ENCODE measurements around the gene WBP1L.
"Not testable (repeated sequence)": the region's sequence is repeated elsewhere in the genome, so short reads cannot be mapped to it uniquely, and the experiment has no call there.

Gene WBP1L

DNA sequence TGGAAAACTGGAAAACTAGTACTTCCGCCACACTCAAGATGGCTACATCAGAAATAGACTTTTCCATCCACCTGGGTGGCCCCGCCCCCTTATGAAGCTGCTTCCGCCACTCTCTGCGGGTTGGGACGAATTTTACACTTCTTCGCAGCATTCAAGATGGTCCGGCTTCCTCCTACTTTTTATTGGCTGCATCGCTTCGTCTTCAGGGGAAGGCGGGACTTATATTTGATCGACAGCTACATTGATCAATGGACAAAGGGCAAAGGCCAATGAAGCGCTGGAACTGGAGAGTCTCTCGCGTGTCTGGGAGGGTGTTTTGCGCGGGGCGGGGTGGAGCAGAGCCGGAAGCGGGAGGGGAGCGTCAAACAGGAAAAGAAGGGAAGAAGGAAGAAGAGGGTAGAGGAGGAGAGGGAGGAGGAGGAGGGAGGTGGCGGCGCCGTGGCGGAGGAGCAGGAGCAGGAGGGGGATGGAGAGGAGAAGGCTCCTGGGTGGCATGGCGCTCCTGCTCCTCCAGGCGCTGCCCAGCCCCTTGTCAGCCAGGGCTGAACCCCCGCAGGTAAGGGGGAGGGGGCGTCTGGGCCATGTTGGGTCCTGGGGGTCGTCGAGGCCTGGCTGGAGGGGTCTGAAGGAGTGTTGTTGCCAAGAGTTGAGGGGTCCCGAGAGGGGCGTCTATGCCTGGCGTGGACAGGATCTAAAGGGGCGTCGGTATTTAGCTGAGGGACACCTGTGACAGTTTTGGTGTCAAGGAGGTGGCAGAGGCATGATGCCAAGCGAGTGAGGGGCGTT is at the start of gene WBP1L:
WBP1L (plus strand) TSS at position 361 of the 786 bp plus-strand sequence; CDS start at position 467, 106 bp downstream.
- DNase-seq, result peak; percentile 95

DNA sequence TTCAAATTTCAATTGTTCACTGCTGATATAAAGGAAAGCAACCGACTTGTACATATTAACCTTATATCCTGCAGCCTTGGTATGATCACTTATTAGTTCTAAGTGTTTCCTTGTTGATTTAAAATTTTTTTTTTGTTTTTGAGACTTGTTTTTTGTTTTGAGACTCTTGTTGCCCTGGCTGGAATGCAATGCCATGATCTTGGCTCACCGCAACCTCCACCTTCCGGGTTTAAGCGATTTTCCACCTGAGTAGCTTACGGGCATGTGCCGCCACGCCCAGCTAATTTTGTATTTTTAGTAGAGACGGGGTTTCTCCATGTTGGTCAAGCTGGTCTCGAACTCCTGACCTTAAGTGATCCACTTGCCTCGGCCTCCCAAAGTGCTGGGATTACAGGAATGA is 48.3 kb upstream of the WBP1L start:
- not testable (repeated sequence) for DNase-seq

DNA sequence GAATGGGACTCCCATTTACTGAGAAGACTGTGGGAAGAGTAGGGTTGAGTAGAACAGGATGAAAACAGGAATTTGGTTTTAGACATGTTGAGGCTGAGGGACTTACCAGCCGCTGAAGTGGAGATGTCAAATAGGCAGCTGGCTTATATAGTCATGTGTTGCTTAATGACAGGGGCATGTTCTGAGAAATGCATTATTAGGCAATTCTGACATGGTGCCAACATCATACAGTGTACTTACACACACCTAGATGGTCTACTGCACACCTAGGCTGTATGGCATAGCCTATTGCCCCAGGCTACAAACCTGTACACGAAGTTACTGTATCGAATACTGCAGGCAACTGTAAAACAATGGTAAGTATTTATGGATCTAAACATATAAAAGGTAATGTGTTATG is 47.0 kb upstream of the WBP1L start:
- no peak for DNase-seq

DNA sequence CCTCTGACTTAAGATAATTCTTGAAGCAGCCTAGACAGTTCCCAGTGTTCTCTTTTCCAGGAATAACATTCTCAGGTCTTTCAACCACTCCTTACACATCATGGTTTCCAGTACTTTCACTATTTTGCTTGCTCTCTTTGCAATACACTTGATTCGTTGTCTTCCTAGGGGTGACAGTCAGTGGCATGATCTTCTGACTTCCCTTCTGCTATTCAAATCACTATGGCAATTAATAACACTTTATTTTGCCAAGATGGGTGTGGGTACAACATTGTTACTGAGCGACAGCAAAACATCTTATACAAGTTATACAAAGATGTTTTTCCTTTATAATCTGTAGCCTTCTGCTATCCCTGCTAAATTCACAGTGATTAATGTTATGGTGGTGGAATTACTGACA is 44.9 kb upstream of the WBP1L start:
- DNase-seq, result no peak

DNA sequence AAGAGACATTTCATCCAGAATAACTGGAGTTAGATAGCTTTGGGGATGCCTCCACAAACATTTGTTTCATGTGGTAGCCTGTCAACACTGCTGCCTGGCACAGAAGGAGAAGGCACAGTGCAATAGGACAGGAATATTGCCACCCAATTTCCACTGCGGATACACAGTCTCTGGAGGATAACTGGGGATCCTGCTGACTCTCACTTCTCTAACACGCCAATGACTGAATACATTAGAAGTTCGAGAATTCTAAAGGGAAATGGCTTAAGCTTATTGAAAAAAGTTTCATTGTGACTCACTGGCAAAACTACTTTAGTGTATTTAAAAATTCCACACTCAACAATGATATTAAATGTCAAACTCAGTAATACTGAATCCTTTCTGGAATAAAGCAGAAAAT is 42.5 kb upstream of the WBP1L start:
- DNase-seq, result no peak

DNA sequence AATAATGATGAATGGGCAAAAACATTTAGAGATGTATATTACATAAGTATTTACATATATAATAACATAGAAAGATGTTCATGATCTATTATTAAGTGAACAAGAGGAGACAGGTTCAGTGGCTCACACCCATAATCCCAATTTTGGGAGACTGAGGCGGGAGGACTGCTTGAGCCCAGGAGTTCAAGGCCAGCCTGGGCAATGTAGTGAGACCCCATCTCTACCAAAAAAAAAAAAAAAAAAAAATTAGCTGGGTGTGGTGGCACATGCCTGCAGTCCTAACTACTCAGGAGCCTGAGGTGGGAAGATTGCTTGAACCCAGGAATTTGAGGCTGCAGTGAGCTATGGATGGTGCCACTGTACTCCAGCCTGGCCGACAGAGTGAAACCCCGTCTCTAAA is 42.0 kb upstream of the WBP1L start:
- no peak for DNase-seq

DNA sequence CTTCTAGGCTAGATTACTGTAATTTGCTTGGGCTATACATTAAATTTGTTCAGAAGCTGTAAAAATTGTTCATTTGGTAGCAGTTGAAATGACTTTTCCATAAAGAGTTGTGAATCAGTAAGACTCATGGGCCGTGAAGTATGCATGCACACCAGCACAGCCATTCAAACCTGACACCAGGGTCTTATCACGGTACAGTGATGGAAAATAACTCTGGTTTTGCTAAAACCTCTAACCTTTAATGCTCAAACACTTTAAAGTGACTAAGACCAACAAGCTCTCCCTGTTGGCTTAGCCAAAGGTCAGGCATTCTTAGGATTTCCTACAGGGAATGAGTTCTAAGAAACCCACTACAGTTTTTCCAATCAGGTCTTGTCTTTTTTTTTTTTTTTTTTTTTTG is 41.0 kb upstream of the WBP1L start:
- DNase-seq, result no peak

DNA sequence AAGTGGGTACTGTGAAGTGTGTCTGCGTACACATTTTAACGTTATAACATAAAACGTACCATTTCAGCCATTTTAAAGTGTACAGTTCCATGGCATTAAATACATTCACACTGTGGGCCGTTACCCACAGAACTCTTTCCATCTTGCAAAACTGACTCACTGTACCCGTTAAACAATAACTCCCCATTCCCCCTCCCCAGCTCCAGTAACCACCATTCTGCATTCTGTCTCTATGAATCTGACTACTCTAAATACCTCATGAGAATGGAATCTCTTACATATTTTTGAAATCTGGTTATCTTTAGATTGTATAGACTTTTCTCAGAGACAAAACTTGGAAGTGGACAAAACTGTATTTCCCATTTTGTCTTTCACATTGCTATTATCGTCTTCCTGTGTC is 38.8 kb upstream of the WBP1L start:
- DNase-seq, result no peak

DNA sequence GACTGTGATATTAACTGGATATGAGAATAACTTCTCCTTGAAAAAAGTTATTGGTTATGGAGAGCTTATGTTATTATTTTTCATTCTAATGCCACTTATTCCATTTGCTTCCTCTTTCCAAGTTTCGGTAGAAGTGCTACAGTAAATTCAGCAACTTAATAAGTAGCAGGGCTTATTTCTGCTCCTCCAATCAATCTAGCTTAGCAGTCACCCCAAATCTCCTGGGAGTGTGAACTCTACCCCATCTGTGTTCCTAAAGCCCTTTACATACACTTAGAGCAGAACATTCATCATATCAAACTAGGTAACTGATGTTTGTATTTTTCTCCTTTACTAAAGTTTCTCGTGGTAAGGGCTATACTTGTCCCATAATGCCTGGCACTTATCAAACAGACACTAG is 38.2 kb upstream of the WBP1L start:
- no peak for DNase-seq

DNA sequence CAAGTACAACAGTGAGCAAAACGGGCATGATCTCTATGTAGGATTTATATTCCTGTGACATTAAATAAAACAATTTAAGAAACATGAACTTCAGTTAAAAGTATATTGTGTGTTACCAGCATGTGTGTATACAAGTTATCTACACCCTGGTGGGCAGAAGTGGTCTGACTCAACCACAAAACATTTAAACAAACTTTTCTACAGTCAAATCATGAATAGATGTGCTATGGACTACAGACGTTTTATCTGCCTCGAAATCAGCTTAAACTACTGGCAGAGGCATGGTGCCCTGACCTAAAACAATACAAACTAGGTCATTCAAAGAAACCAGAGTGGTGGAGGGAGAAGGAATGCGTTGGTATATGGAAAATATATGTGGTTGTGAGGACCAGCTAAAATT is 33.1 kb upstream of the WBP1L start:
- no peak for DNase-seq

DNA sequence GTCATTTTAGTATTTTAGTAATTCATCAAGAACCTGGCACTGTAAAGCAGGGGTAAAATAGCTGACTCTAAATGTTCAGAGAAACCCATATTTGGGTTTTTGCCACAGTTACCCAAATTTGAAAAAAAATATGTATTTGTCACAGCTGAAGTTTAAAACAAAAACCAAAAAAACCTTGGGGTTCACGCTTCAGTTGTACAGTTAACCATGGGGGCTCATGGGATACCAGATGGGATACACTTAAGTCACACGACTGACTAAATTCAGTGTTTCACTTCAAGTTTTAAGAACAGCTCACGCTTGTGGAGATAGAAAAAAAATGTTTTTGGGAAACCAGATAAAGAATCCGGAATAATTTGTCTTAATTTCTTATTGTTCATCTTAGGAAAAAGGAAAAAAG is 31.7 kb upstream of the WBP1L start:
- no peak for DNase-seq

DNA sequence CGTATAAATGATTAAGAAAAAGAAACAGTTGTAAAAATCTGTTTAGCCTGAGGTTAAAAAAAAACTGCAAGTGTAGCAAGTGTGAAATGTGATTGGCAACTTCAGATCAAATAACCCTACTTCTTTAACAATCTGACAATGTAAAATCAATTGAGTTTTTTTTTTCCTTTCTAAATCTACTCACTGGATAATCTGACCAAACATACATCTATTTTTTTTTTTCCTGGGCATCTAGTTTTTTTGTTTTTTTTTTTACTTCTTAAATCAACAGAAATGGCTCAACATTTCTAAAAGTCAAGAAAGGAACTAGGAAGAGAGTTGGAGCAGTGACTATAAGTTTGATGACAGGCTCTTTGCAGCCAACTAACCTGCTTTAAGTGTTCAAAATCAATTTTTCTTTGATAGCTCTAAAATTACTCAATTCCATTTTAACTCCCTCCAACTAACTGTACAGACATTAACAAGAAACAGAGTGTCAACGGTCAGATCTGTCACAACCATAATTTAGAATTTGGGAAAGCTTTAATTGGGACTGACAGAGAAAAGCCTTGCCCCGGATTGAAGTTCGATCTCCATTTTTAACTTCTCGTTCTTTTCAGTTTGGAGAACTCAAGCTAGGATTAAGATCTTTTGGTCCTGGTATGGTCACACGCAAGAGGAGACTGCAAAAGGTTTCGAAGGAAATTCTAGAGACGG is 30.8 kb upstream of the WBP1L start:
- DNase-seq, result no peak

DNA sequence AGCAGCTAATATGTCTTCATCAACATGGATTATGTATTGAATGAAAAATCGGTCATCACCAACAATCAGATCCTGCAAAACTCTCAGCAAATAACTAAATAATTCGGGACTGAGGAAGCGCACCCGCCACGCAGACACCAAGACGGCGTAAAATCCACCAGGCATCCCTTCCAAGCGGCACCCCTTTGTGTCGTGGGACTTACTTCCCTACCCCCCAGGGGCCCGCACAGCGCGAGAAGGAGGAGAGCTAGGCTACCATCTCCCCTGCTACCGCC is 30.3 kb upstream of the WBP1L start:
- no peak for DNase-seq

DNA sequence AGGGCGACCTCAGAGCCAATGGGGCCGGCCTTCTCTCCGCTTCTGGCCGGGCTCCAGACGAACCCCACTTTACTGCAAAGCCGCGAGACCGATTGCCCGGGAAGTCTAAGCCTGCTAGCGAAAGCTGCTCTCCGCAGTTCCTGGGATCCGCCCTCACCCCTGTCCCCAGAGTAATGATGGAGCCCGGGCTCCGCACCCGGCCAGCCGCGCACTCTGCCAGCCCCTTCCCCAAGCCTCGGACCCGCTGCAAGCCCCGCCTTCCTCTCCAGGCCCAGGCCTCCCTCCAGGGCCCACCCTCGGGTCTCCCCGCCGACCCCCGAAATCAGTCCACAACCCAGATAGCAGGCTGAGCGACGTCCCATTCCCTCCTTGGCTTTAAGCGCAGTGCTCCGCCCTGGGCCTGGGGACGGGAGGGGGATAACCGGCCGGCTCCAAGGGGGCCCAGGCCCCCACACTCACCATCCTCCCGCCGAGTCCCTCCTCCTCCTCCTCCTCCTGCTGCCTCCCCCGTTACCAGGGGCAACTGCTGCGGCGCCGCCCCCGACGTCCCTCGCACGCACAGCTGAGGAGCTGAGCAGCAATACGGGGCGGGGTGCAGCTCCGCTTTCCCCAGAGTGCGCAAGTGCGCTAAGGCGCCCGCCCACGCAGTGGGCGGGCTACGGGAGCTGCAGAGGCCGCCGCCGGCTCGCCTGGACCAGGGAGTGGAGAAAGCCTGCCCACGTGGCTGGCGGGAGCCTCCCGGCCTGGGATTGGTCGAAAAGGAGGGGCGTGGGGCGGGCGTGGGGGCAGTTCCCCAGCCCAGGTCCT is 29.7 kb upstream of the WBP1L start, which contains the start of gene ARL3:
ARL3 (minus strand) TSS at position 584 of the 807 bp plus-strand sequence; CDS start at position 462, 122 bp downstream.
- DNase-seq, result peak; percentile 98

DNA sequence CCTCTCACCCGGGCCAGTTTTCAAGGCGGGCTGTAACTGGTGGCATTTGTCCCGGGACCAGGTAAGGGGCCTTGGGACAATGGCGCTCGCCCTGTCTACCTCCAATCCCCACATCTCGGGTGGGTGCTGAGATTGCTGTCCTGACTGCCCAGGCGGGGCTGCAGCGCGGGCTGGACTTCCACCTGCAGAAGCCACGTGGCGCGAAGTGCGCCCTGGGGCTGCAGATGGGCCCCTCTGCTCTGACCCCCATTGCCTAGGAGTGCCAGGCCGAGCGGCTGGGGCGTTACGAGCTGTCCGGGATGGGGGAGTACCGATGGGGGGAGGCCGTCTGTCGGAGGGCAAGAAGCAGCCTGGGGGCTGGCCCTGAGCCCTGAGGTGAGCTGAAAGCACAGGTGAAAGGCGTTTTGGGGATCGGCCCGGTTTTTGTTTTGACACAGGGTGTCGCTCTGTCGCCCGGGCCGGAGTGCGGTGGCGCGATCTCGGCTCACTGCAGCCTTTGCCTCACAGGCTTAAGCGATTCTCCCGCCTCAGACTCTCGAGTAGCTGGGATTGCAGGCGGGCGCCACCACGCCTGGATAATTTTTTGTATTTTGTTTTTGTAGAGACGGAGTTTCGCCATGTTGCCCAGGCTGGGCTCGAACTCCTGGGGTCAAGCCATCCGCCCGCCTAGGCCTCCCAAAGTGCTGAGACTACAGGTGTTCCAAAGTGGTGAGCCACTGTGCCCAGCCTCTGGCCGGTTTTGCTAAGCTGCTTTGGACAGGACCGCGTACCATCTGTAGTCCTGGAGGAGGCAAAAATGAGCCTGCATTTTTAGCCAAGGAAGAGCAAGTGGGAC is 28.9 kb upstream of the WBP1L start, which contains the start of gene SFXN2:
SFXN2 (plus strand) TSS at position 16 of the 835 bp plus-strand sequence. CDS start 12,001 bp downstream, outside the sequence.
- DNase-seq, result peak; percentile 52

DNA sequence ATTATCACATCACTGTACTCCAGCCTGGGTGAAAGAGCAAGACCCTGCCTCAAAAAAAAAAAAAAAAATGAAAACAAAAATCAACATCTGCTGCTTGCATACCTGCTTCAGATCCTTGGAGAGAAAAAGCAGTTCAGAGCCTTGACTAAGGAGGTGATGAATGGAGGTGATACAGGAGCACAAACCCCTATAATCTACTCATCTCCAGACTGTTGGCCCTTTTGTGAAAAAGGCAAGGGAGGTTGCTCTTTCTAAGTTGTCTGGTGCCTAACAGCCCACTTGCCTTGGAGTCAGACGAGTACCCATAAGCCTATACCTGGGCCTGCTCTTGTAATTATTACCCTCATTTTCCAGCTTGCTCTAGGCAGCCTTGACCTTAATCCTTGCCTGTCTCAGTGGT is 27.9 kb upstream of the WBP1L start:
- DNase-seq, result no peak

DNA sequence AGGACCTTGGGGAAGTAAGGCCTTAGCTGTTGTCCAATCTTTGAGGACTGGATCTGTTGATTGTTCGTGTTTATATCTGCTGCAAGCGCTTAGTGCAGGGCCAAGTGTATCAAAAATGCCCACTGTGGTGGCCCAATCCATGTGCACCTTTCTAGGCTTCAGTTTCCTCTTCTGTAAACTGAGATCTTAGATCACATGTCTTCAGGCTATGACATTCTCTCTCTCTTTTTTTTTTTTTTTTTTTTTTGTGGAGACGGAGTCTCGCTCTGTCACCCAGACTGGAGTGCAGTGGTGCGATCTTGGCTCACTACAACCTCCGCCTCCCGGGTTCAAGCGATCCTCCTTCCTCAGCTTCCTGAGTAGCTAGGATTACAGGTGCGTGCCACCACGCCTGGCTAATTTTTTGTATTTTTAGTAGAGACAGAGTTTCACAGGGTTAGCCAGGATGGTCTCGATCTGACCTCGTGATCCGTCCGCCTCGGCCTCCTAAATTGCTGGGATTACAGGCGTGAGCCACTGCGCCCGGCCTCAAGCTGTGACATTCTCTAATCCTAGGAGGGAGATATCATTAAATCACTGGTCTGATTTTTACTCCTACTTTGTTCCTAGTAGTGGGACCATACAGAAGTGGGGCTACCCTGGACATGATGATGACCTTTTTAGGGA is 26.7 kb upstream of the WBP1L start:
- DNase-seq, result not testable (repeated sequence)

DNA sequence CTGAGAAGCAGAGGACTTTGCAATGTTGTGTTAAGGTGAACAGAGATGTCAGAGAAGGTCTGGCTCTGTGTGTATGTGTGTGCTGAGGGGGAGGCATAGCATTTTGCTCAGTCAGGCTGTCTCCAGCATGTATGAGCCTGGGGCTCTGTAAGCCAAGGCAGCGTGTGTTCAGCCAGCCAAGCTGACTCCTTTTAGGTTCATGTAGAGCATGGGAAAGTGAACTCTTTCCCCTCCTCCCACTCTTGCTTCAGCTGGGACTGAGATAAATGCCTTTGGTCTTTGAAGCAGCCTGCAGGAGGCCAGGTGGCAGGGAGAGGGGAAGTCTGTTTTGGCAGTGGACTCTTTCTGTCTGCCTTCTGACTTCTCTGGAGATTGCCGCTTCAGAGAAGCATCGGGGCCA is 25.5 kb upstream of the WBP1L start:
- DNase-seq, result no peak

DNA sequence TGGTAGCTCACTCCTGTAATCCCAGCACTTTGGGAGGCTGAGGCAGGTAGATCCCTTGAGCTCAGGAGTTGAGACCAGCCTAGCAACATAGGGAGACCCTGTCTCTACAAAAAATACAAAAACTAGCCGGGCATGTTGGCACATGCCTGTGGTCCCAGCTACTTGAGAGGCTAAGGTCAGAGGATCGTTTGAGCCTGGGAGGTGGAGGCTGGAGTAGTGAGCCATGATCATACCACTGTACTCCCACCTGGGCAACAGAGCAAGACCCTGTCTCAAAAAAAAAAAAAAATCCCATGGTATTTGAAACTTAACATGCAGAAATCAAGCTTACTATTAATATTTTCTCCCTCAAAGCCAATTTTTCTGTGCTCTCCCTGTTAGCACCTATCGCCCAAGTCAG is 23.4 kb upstream of the WBP1L start:
- DNase-seq, result no peak

DNA sequence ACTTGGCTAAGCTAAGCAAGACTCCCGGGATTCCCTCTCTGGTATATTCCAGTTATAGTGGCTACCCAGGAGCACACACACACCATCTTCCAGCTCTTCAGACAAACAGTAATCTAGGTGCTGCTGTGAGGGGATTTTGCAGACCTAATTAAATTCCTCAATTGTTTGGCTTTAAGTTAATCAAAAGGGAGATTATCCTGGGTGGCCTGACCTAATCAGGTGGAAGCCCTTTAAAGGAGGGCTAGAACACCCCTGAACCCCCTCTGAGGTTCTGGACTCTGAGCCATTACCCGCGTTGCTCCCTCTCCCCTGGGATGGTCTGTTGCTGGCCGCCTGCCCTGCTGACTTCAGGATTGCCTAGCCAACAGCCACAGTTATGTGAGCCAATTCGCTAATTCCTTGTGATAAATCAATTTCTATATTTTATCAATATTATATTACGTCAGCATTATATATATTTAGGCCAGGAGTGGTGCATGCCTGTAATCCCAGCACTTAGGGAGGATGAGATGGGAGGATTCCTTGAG is 22.9 kb upstream of the WBP1L start:
- DNase-seq, result no peak

DNA sequence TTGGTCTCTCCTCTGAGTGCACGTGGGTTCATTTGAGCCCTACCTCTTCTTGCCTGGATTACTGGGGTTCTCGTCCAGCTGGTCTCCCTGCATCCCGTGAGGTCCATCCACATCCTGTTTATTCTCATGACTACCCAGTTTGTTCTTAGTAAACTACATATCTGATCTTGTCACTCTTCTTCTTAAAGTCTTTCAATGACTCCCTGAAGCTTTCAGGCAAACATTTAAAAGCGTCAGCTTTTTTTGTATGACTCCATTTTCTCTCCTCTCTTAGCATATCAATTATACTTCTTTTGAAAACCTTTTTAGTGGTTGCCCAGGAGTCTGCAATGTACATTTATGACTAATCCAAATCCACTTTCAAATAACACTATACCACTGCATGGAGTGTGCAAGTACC is 21.8 kb upstream of the WBP1L start:
- DNase-seq, result no peak

DNA sequence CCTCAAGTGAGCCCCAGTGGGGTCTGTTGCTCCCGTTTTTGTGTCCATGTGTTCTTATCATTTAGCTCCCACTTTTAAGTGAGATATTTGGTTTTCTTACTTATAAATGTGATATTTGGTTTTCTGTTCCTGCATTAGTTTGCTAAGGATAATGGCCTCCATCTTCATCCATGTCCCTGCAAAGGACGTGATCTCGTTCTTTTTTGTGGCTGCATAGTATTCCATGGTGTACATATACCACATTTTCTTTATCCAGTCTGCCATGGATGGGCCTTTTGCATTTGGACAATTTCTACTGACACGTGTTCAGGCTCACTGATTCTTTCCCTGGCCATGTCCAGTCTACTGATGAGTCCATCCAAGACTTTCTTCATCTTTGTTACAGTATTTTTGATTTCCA is 19.8 kb upstream of the WBP1L start:
- no peak for DNase-seq

All from stimulated activated CD4-positive, alpha-beta T cell treated with anti-CD3 and anti-CD28 coated beads, Interleukin-1b, Interleukin-23, amount 100 ng/mL, for 48 hours (primary cell).